H9 (cell line): ENCODE data around the gene NLGN4X. TPM values are rescaled to one million over a fixed set of nuclear protein-coding genes. Genes with fewer than 3 reads are reported as not detected.

Experiments used
- DNase-seq: peaks from one replicate; pipeline ENCODE4 v3.0.0-alpha.2; 2017
- H2AFZ ChIP-seq: one replicate; pipeline ENCODE4 v1.6.1; 2013; ENCODE audit warnings: mild to moderate bottlenecking, low read length, control low read depth, moderate library complexity
- H2AK5ac ChIP-seq: 2 replicates; pipeline ENCODE4 v1.6.1; 2013; ENCODE audit warnings: low read length, control low read depth, mixed read lengths; ENCODE audit not compliant: insufficient read length
- H2BK120ac ChIP-seq: one replicate; pipeline ENCODE4 v1.6.1; 2013; ENCODE audit warnings: low read depth, mild to moderate bottlenecking, low read length, control low read depth, inconsistent platforms; ENCODE audit not compliant: poor library complexity, severe bottlenecking
- H2BK12ac ChIP-seq: 2 replicates; pipeline ENCODE4 v1.6.1; 2013; ENCODE audit warnings: low read length, control low read depth, mixed read lengths, low read depth; ENCODE audit not compliant: insufficient read length
- H2BK15ac ChIP-seq: 2 replicates; pipeline ENCODE4 v1.6.1; 2013; ENCODE audit warnings: low read depth, low read length, control low read depth
- H2BK20ac ChIP-seq: one replicate; pipeline ENCODE4 v1.6.1; 2013; ENCODE audit warnings: low read depth, mild to moderate bottlenecking, low read length, control low read depth, inconsistent platforms; ENCODE audit not compliant: poor library complexity, severe bottlenecking
- H2BK5ac ChIP-seq: 2 replicates; pipeline ENCODE4 v1.6.1; 2013; ENCODE audit warnings: low read length, control low read depth, mixed read lengths; ENCODE audit not compliant: insufficient read length
- H3K14ac ChIP-seq: 2 replicates; pipeline ENCODE4 v1.6.1; 2013; ENCODE audit warnings: low read length, control low read depth; ENCODE audit not compliant: insufficient read depth
- H3K18ac ChIP-seq: 2 replicates; pipeline ENCODE4 v1.6.1; 2013; ENCODE audit warnings: low read depth, mild to moderate bottlenecking, mixed read lengths, low read length, control low read depth; ENCODE audit not compliant: insufficient read length
- H3K23ac ChIP-seq: 2 replicates; pipeline ENCODE4 v1.6.1; 2013; ENCODE audit warnings: low read length, control low read depth, mixed read lengths, low read depth; ENCODE audit not compliant: insufficient read length
- H3K23me2 ChIP-seq: 2 replicates; pipeline ENCODE4 v1.6.1; 2013; ENCODE audit warnings: low read depth, mild to moderate bottlenecking, mixed read lengths, low read length, control low read depth; ENCODE audit not compliant: insufficient read length, poor library complexity, severe bottlenecking
- H3K27ac ChIP-seq: 2 replicates; pipeline ENCODE4 v1.5.1; 2013; ENCODE audit warnings: low read length, control low read depth, mixed read lengths, low read depth; ENCODE audit not compliant: insufficient read length
- H3K27me3 ChIP-seq: 2 replicates; pipeline ENCODE4 v1.6.1; 2013; ENCODE audit warnings: low read length, control low read depth, inconsistent platforms; ENCODE audit not compliant: insufficient read depth
- H3K4ac ChIP-seq: 2 replicates; pipeline ENCODE4 v1.6.1; 2013; ENCODE audit warnings: low read depth, mild to moderate bottlenecking, control low read depth, inconsistent platforms, low read length, moderate library complexity
- H3K4me1 ChIP-seq: 2 replicates; pipeline ENCODE4 v1.6.1; 2013; ENCODE audit warnings: low read length, control low read depth, inconsistent platforms; ENCODE audit not compliant: insufficient read depth
- H3K4me2 ChIP-seq: 2 replicates; pipeline ENCODE4 v1.6.1; 2013; ENCODE audit warnings: low read length, control low read depth, mixed read lengths; ENCODE audit not compliant: insufficient read length, insufficient read depth
- H3K56ac ChIP-seq: 2 replicates; pipeline ENCODE4 v1.6.1; 2013; ENCODE audit warnings: low read depth, mild to moderate bottlenecking, mixed read lengths, low read length, control low read depth; ENCODE audit not compliant: insufficient read length
- H3K79me1 ChIP-seq: 2 replicates; pipeline ENCODE4 v1.6.1; 2013; ENCODE audit warnings: low read depth, mild to moderate bottlenecking, moderate library complexity, low read length, control low read depth, inconsistent platforms; ENCODE audit not compliant: insufficient read depth, poor library complexity, severe bottlenecking
- H3K79me2 ChIP-seq: 2 replicates; pipeline ENCODE4 v1.6.1; 2013; ENCODE audit warnings: low read length, control low read depth, inconsistent platforms; ENCODE audit not compliant: insufficient read depth
- H3K9ac ChIP-seq: 2 replicates; pipeline ENCODE4 v1.6.1; 2013; ENCODE audit warnings: low read length, control low read depth, mixed read lengths; ENCODE audit not compliant: insufficient read length; ENCODE audit errors: extremely low read depth
- H3K9me3 ChIP-seq: one replicate; pipeline ENCODE4 v1.6.1; 2013; ENCODE audit warnings: low read depth, low read length, inconsistent platforms; ENCODE audit not compliant: control insufficient read depth
- H3T11ph ChIP-seq: one replicate; pipeline ENCODE4 v1.6.1; 2013; ENCODE audit warnings: mild to moderate bottlenecking, low read length, control low read depth, inconsistent platforms
- H4K20me1 ChIP-seq: one replicate; pipeline ENCODE4 v1.6.1; 2013; ENCODE audit not compliant: control insufficient read depth, insufficient read length, insufficient read depth
- H4K5ac ChIP-seq: 2 replicates; pipeline ENCODE4 v1.6.1; 2013; ENCODE audit warnings: low read depth, mild to moderate bottlenecking, mixed read lengths, low read length, control low read depth; ENCODE audit not compliant: insufficient read length
- H4K8ac ChIP-seq: replicated peaks from 2 replicates; pipeline ENCODE4 v1.6.1; 2013; ENCODE audit warnings: low read length, control low read depth, mixed read lengths, low read depth; ENCODE audit not compliant: insufficient read length
- H4K91ac ChIP-seq: 2 replicates; pipeline ENCODE4 v1.6.1; 2013; ENCODE audit warnings: low read depth, mild to moderate bottlenecking, moderate library complexity, mixed read lengths, low read length, control low read depth; ENCODE audit not compliant: insufficient read length
- H3K27ac Mint-ChIP-seq, 3 experiments: 2 replicates in 2 of 3; 3 replicates in 1 of 3; pipeline ENCODE4 v1.8.0; 2020 to 2021; ENCODE audit warnings: mixed read lengths in 3 of 3, mild to moderate bottlenecking in 1 of 3, moderate library complexity in 1 of 3
- H3K27me3 Mint-ChIP-seq: 2 replicates; pipeline ENCODE4 v1.8.0; 2021; ENCODE audit warnings: low read depth, mild to moderate bottlenecking, moderate library complexity, mixed read lengths
- H3K36me3 Mint-ChIP-seq, 3 experiments: 2 replicates in 2 of 3; 3 replicates in 1 of 3; pipeline ENCODE4 v1.8.0; 2020 to 2021; ENCODE audit warnings: low read depth in 3 of 3, mixed read lengths in 3 of 3; ENCODE audit not compliant: insufficient read depth in 1 of 3
- H3K4me1 Mint-ChIP-seq, 2 experiments: 2 replicates each; pipeline ENCODE4 v1.8.0; 2020; ENCODE audit warnings: mixed read lengths in 2 of 2
- H3K4me3 Mint-ChIP-seq, 2 experiments: 2 replicates in 1 of 2; 3 replicates in 1 of 2; pipeline ENCODE4 v1.8.0; 2020 to 2021; ENCODE audit warnings: mild to moderate bottlenecking in 2 of 2, mixed read lengths in 2 of 2, moderate library complexity in 1 of 2
- H3K9me3 Mint-ChIP-seq, 2 experiments: 2 replicates in 1 of 2; 3 replicates in 1 of 2; pipeline ENCODE4 v1.8.0; 2020; ENCODE audit warnings: mild to moderate bottlenecking in 2 of 2, mixed read lengths in 2 of 2, moderate library complexity in 1 of 2
- CTCF ChIP-seq: fragments of 200-600 bp; sonication (generic); conservative IDR thresholded peaks from 3 replicates; pipeline ENCODE4 v1.8.0; 2021; ENCODE audit warnings: antibody characterized with exemption, mild to moderate bottlenecking
- WGBS: extraction: QIAGEN DNeasy Blood & Tissue Kit; methylation state at CpG from one replicate; pipeline ENCODE4 v1.1.7; 2013; ENCODE audit warnings: missing lambda C conversion rate, low lambda C conversion rate, mixed read lengths; ENCODE audit not compliant: insufficient read length; ENCODE audit errors: extremely low coverage; 5-methylcytosine and 5-hydroxymethylcytosine counted together
- total RNA-seq: library from RNA; stranded (reverse); gene quantifications from 2 replicates; pipeline ENCODE4 v1.2.1, GENCODE V29; 2021

Gene NLGN4X
- total RNA-seq, 1 experiment from 2014 or later, result 111 TPM

GRCh38 chrX:6266041-6266440, 37.4 kb upstream of the NLGN4X start:
- Histone ChIP-seq H3K9me3 (no peaks in the 10 kb centered on the region), H3K18ac (no peak overlapping the region)
- no peaks in the 10 kb centered on the region for H3K9me3 Mint-ChIP-seq

More at GRCh38 chrX:6266041-6266440, 37.4 kb upstream of the NLGN4X start:
- no peak for DNase-seq
- Histone ChIP-seq H3K56ac (no peak overlapping the region), H3K79me2 (no peaks in the 10 kb centered on the region), H3K27me3 (no peaks in the 10 kb centered on the region), H2BK12ac (no peak overlapping the region), H4K5ac (no peak overlapping the region), H4K91ac (no peak overlapping the region), H3K14ac (no peak overlapping the region), H3T11ph (no peak overlapping the region), H3K9ac (no peak overlapping the region), H2BK20ac (no peak overlapping the region), H4K20me1 (no peaks in the 10 kb centered on the region), H3K4ac (no peak overlapping the region), H4K8ac (no peak overlapping the region), H3K23ac (no peak overlapping the region), H3K4me2 (no peak overlapping the region), H2AFZ (no peak overlapping the region), H2BK120ac (no peak overlapping the region), H2BK15ac (no peak overlapping the region), H2BK5ac (no peak overlapping the region), H3K4me1 (no peaks in the 10 kb centered on the region; the same call in none of the 2 replicates), H3K27ac (no peak overlapping the region), H3K23me2 (no peaks in the 10 kb centered on the region), H2AK5ac (no peak overlapping the region), H3K79me1 (no peaks in the 10 kb centered on the region)
- TF ChIP-seq CTCF, result no peak
- WGBS, result no CpG with 5 or more reads among the region's 2 CpGs
- no peaks in the 10 kb centered on the region; the same call in 1 of the 2 replicates for H3K27me3 Mint-ChIP-seq
- no peak overlapping the region for H3K4me3 Mint-ChIP-seq
- peaks cover 0 to 6% of the 10 kb centered on the region in 2 experiments; a peak in 1 of 4 replicates for H3K4me1 Mint-ChIP-seq
- no peaks in the 10 kb centered on the region; a peak in 1 of 7 replicates for H3K36me3 Mint-ChIP-seq
- H3K27ac Mint-ChIP-seq, result no peak overlapping the region
